ENCODE data around the gene CCDC57.

- TF ChIP-seq CTCF (IDR thresholded peaks at IDR 0.05) (no peak), POLR2AphosphoS5 (IDR thresholded peaks at IDR 0.05) (no peak), POLR2A (IDR thresholded peaks at IDR 0.05) (no peak)
Observed at GRCh38 chr17:82072827-82073226, 139.8 kb downstream of the CCDC57 start.
